Lower leg skin (tissue), 4 donors: ENCODE results near the gene S100A13. TPM values are rescaled to one million over a fixed set of nuclear protein-coding genes. Genes with fewer than 3 reads are reported as not detected.
"Not testable (repeated sequence)": the region's sequence is repeated elsewhere in the genome, so short reads cannot be mapped to it uniquely, and the experiment has no call there.

Source experiments
- DNase-seq, 2 donors: peaks; one replicate each; pipeline ENCODE4 v3.0.0-alpha.2; 2019; ENCODE audit warnings: low spot score in 2 of 2
- H3K4me3 ChIP-seq: fragments of 200-600 bp; sonication (generic); 2 replicates; pipeline ENCODE4 v1.5.1; 2017; ENCODE audit warnings: mild to moderate bottlenecking, low read depth; ENCODE audit not compliant: poor library complexity, severe bottlenecking
- CTCF ChIP-seq, 3 donors: fragments of 450-650 bp; IDR thresholded peaks; one replicate each; pipeline ENCODE4 v1.5.1; 2016; ENCODE audit warnings: antibody characterized with exemption in 3 of 3, mild to moderate bottlenecking in 3 of 3, moderate library complexity in 2 of 3
- POLR2A ChIP-seq, 2 donors: fragments of 450-650 bp; IDR thresholded peaks; one replicate each; pipeline ENCODE4 v1.6.1; 2016 to 2017; ENCODE audit warnings: antibody characterized with exemption in 2 of 2, mild to moderate bottlenecking in 1 of 2, moderate library complexity in 1 of 2
- WGBS, 2 donors: methylation state at CpG; one replicate each; pipeline ENCODE4 v1.1.5; 2018; 5-methylcytosine and 5-hydroxymethylcytosine counted together
- intact Hi-C: fragments of 100-400 bp; cut with DNase I; formaldehyde crosslinking; loops from one replicate; pipeline ENCODE4 v1.15.0; 2023; ENCODE audit warnings: low total_unique reads
- total RNA-seq, 4 donors: library from RNA; depleted of rRNA; stranded (reverse); fragments of >200 nt; gene quantifications; one replicate each; pipeline ENCODE4 v1.1.0, GENCODE V29; 2016

The S100A13 gene
- total RNA-seq, 4 donors from 2014 or later, result 44.1 to 72.8 (median 47.2) TPM

GRCh38 chr1:153669606-153670005 lies 42.3 kb upstream of the S100A13 start:
- intact Hi-C loops, result loop anchor here (10.0 kb wide), 1 partner anchor 95 kb away; no protein-coding TSS in a partner anchor
- DNase-seq, result no peak
- WGBS, 2 donors, result 81 to 89% methylated on average over 6 of the region's 6 CpGs
- TF ChIP-seq CTCF (IDR thresholded peaks at IDR 0.05) (no peak), POLR2A (IDR thresholded peaks at IDR 0.05) (no peak)
- no peak overlapping the region for H3K4me3 ChIP-seq

GRCh38 chr1:153668672-153669071 lies 41.4 kb upstream of the S100A13 start:
- not testable (repeated sequence) for H3K4me3 ChIP-seq, DNase-seq
- intact Hi-C loops, result loop anchor here (10.0 kb wide), 1 partner anchor 94 kb away; no protein-coding TSS in a partner anchor
- 88 to 94% methylated on average over 8 of the region's 8 CpGs for WGBS, 2 donors

- intact Hi-C loops, result loop anchor here (10.0 kb wide), 1 partner anchor 93 kb away; no protein-coding TSS in a partner anchor
- WGBS, 2 donors, result 81 to 89% methylated on average over 4 of the region's 4 CpGs
- H3K4me3 ChIP-seq, result no peak overlapping the region
- TF ChIP-seq CTCF (IDR thresholded peaks at IDR 0.05), result no peak
- DNase-seq, result no peak
These were observed 40.1 kb upstream of the S100A13 start for GRCh38 chr1:153667439-153667838.

GRCh38 chr1:153663211-153663610 lies 35.9 kb upstream of the S100A13 start:
- no peak overlapping the region for H3K4me3 ChIP-seq
- DNase-seq, result no peak
- intact Hi-C loops, result loop anchor here (10.0 kb wide), 1 partner anchor 88 kb away; no protein-coding TSS in a partner anchor
- TF ChIP-seq POLR2A (IDR thresholded peaks at IDR 0.05) (no peak), CTCF (IDR thresholded peaks at IDR 0.05) (no peak)
- WGBS, 2 donors, result 77 to 85% methylated on average over 5 of the region's 5 CpGs

GRCh38 chr1:153662269-153662668 lies 35.0 kb upstream of the S100A13 start:
- DNase-seq, result no peak
- WGBS, 2 donors, result 57 to 58% methylated on average over 2 of the region's 2 CpGs
- intact Hi-C loops, result loop anchor here (10.0 kb wide), 1 partner anchor 87 kb away; no protein-coding TSS in a partner anchor
- H3K4me3 ChIP-seq, result no peak overlapping the region
- TF ChIP-seq CTCF (IDR thresholded peaks at IDR 0.05) (no peak), POLR2A (IDR thresholded peaks at IDR 0.05) (no peak)

GRCh38 chr1:153661111-153661708 lies 33.9 kb upstream of the S100A13 start:
- no peak overlapping the region for H3K4me3 ChIP-seq
- no peak for DNase-seq
- WGBS, 2 donors, result 58 to 62% methylated on average over 8 to 9 of the region's 9 CpGs
- no peak for TF ChIP-seq CTCF (IDR thresholded peaks at IDR 0.05)
- TF ChIP-seq POLR2A (IDR thresholded peaks at IDR 0.05), result no peak
- intact Hi-C loops, result loop anchor here (10.0 kb wide), 1 partner anchor 86 kb away; no protein-coding TSS in a partner anchor
